Activated naive CD8-positive, alpha-beta T cell treated with anti-CD3 and anti-CD28 coated beads for 36 hours (primary cell): ENCODE measurements around the gene ARL15. TPM values are rescaled to one million over a fixed set of nuclear protein-coding genes. Genes with fewer than 3 reads are reported as not detected.

Experiments
- DNase-seq: peaks from one replicate; pipeline ENCODE4 v3.0.0; 2021
- H3K27ac Mint-ChIP-seq: one replicate; pipeline ENCODE4 v1.8.0; 2022; ENCODE audit warnings: mild to moderate bottlenecking, moderate library complexity, mixed read lengths
- H3K27me3 Mint-ChIP-seq: one replicate; pipeline ENCODE4 v1.8.0; 2022; ENCODE audit warnings: mild to moderate bottlenecking, mixed read lengths
- H3K36me3 Mint-ChIP-seq: one replicate; pipeline ENCODE4 v1.8.0; 2021; ENCODE audit warnings: mild to moderate bottlenecking, mixed read lengths
- H3K4me1 Mint-ChIP-seq: one replicate; pipeline ENCODE4 v1.8.0; 2021; ENCODE audit warnings: mixed read lengths
- H3K4me3 Mint-ChIP-seq: one replicate; pipeline ENCODE4 v1.8.0; 2022; ENCODE audit warnings: mild to moderate bottlenecking, moderate library complexity, mixed read lengths
- H3K9me3 Mint-ChIP-seq: one replicate; pipeline ENCODE4 v1.8.0; 2022; ENCODE audit warnings: mixed read lengths
- total RNA-seq, 2 experiments: library from RNA; stranded (reverse); gene quantifications; one replicate each; pipeline ENCODE4 v1.2.3, GENCODE V29; 2021

The ARL15 gene
- total RNA-seq, 2 experiments from 2014 or later: 4.1 to 5.5 TPM

DNA sequence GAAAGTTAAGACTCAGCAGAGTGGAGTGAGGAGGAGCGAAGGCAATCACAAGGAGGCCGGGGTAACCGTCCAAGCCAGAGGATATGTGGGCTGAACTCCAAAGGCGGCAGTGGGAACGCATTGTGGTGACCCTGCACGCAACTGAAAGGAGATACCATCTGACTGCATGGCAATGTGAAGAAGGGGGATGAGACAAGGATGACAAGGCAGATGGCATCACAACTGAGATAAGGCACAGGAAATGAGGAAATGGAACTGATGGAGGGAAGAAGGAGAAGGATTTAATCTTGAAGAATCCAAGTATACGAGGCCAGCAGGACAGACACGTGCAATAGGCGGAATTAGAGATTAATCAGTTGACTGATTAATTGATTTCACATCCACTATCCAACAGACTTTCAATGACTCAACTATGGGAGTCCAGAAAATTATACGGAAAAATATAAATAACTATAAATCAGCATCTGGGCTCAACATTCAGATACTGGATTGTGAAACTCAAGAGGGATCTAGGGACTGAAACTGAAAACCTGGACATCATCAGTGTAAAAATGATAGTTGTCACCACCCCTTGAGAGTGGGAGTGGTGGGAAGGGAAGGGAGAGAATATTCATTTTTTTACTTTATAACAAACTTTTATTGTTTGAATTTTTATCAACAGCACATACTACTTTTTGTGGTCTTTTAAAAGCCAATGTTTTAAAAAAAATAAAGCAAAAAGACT, 86.1 kb downstream of the ARL15 start:
- H3K27ac Mint-ChIP-seq: no peak overlapping the region
- peaks cover 7% of the 10 kb centered on the region for H3K4me1 Mint-ChIP-seq
- DNase-seq: no peak
- H3K27me3 Mint-ChIP-seq: no peaks in the 10 kb centered on the region
- no peaks in the 10 kb centered on the region for H3K9me3 Mint-ChIP-seq
- H3K36me3 Mint-ChIP-seq: peaks cover 1% of the 10 kb centered on the region
- H3K4me3 Mint-ChIP-seq: no peak overlapping the region

- H3K27ac Mint-ChIP-seq: no peak overlapping the region
- H3K4me1 Mint-ChIP-seq: peaks cover 4% of the 10 kb centered on the region
- DNase-seq: no peak
- no peaks in the 10 kb centered on the region for H3K27me3 Mint-ChIP-seq
- H3K36me3 Mint-ChIP-seq: peaks cover 1% of the 10 kb centered on the region
- no peaks in the 10 kb centered on the region for H3K9me3 Mint-ChIP-seq
- no peak overlapping the region for H3K4me3 Mint-ChIP-seq
Observed at GRCh38 chr5:54222336-54222735, 88.0 kb downstream of the ARL15 start.

DNA sequence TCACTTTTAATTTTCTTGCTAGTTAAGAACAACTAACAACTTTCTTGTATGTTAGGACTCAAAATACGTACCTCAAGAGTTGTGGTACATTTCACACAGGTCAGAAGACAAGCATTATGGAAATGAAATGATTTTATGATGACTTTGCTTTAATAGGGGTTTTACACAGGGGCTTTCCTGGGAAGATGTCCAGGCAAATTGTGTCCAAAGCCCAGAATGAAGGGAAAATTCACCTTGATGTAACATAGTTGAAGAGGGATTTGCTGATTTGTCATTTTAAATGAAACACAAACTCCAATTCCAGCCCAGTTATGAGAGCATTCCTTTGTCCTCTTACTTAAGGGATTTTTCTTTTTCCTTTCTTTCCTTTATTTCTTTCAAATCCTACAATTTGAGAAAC, 89.2 kb downstream of the ARL15 start:
- Mint-ChIP-seq H3K36me3 (peaks cover 1% of the 10 kb centered on the region), H3K27ac (no peak overlapping the region), H3K9me3 (no peaks in the 10 kb centered on the region), H3K4me1 (peaks cover under 1% of the 10 kb centered on the region), H3K4me3 (no peak overlapping the region), H3K27me3 (no peaks in the 10 kb centered on the region)
- no peak for DNase-seq

DNA sequence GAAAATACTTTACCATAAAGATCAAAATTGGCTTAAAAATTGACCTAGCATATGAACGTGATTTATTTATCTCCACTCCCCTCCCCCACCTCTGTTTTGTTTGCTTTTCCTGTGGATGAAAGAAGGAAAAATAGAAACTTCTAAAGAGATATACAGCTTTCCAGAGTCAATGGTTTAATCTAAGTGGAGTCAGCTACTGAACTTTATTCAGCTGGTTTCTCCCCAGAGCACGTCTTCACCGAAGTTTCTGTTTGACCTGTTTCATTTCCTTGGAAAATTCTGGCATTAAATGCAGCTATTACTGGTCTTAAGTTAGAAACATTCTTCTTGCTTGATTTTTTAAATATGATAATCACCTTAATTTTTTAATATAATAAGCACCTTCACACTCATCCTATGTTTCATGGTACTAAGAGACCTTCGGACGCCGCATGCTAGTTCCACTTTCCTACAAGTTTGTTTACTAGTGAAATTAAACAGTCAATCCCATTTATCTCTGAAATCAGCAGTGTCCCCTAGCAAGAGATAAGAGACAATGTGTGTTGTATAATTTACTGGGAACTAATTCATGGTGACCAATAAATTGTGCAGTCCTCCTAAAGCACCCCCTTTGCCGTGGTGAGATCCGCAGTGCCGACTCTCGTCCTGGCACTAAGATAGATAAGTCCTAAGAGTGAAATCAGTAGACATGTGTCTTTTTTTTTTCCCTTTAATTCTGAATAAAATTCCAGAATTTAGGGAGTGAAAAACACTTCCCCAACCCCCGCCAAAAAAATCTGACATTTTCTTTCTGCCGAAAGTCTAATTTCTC, 89.9 kb downstream of the ARL15 start:
- H3K9me3 Mint-ChIP-seq: no peaks in the 10 kb centered on the region
- H3K36me3 Mint-ChIP-seq: peaks cover 1% of the 10 kb centered on the region
- H3K4me1 Mint-ChIP-seq: peaks cover 5% of the 10 kb centered on the region
- DNase-seq: no peak
- H3K27ac Mint-ChIP-seq: no peak overlapping the region
- H3K4me3 Mint-ChIP-seq: no peak overlapping the region
- H3K27me3 Mint-ChIP-seq: no peaks in the 10 kb centered on the region

DNA sequence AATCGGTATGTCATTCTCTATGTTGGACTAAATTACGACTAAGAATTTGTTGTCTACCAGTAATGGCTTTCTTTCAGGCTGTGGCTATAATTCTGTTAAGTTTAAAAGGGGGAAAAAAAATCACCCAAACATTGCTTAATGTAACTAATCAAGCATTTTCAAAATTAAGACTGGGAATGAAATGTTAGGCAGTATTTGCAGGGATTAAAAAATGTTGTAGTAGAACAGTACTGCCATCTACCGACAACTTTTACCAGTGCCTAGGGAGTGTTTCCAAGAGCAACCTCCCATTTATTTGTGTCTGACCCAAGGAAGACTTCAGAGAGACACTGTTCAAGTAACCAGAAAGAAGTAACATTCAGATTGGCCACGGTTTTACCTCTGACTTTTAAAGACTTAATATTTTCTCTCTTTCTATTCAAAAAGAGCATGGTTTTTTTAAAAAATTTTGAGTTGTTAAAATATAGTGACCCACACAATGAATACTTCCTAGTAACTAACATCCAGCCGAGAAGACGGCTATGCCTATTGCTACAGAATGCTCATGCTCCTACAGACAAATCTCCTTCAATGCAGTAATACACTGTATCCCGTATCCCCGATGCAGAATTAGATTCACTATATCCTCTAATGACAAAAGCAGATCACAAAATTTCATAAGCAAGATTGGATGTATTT, 92.4 kb downstream of the ARL15 start:
- Mint-ChIP-seq H3K9me3 (no peaks in the 10 kb centered on the region), H3K4me3 (no peak overlapping the region), H3K27ac (no peak overlapping the region), H3K27me3 (no peaks in the 10 kb centered on the region), H3K36me3 (peaks cover 3% of the 10 kb centered on the region), H3K4me1 (peaks cover 9% of the 10 kb centered on the region)
- no peak for DNase-seq

DNA sequence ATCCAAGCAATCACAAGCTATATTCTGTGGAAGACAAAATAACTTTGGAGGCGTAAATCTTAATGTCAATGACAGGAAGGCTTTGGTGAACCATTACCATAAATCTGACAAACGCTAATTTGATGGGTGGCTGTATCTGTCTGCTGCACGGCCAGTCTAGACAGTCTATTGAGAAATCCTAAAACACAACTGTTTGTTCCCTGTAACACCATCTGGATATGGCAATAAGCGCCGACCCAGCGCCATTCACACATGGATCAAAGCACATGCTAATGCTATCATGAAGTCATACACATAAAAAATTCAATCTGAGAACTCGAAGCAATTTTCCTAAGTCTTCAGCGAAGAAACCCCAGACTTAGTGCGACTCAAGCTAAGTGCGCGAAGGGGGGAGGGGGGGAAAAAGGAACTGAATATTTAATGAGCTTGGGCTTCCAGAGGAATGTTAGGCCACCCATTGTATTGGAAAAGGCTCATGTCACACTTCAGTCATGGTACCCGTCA, 95.1 kb downstream of the ARL15 start:
- no peak overlapping the region for H3K27ac Mint-ChIP-seq
- peaks cover 3% of the 10 kb centered on the region for H3K36me3 Mint-ChIP-seq
- H3K27me3 Mint-ChIP-seq: no peaks in the 10 kb centered on the region
- DNase-seq: no peak
- no peaks in the 10 kb centered on the region for H3K9me3 Mint-ChIP-seq
- peaks cover 15% of the 10 kb centered on the region for H3K4me1 Mint-ChIP-seq
- H3K4me3 Mint-ChIP-seq: no peak overlapping the region

DNA sequence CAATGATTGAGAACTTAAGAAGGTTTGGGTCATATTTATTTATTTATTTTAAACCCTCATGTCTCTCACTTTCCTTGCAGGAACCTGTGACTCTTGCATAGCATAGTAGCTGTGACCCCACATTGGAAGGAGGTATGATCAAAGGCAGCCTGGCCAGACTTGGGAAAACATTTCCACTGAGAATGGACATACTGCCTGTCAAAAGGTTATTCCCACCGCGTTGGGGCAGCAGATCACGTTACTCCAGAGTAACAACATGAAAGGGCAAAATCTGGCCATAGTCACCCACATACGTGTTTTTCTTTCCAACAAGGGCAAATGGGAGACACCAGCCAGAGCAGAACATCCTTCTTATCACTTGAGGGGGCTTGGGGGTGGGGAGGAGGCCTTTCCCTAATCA, 95.7 kb downstream of the ARL15 start:
- DNase-seq: no peak
- Mint-ChIP-seq H3K4me3 (no peak overlapping the region), H3K9me3 (no peaks in the 10 kb centered on the region), H3K36me3 (peaks cover 3% of the 10 kb centered on the region), H3K27ac (no peak overlapping the region), H3K4me1 (peaks cover 15% of the 10 kb centered on the region), H3K27me3 (no peaks in the 10 kb centered on the region)

- peaks cover 15% of the 10 kb centered on the region for H3K4me1 Mint-ChIP-seq
- no peak for DNase-seq
Observed at GRCh38 chr5:54212331-54212730, 98.0 kb downstream of the ARL15 start.

GRCh38 chr5:54211912-54212311, 98.5 kb downstream of the ARL15 start:
- no peaks in the 10 kb centered on the region for H3K9me3 Mint-ChIP-seq
- no peak overlapping the region for H3K27ac Mint-ChIP-seq
- H3K36me3 Mint-ChIP-seq: peaks cover 5% of the 10 kb centered on the region
- no peaks in the 10 kb centered on the region for H3K27me3 Mint-ChIP-seq
- H3K4me3 Mint-ChIP-seq: no peak overlapping the region
- peaks cover 15% of the 10 kb centered on the region for H3K4me1 Mint-ChIP-seq
- no peak for DNase-seq

More at GRCh38 chr5:54212331-54212730, 98.0 kb downstream of the ARL15 start:
- H3K27ac Mint-ChIP-seq: no peak overlapping the region
- no peak overlapping the region for H3K4me3 Mint-ChIP-seq
- H3K36me3 Mint-ChIP-seq: peaks cover 5% of the 10 kb centered on the region
- no peaks in the 10 kb centered on the region for H3K9me3 Mint-ChIP-seq
- H3K27me3 Mint-ChIP-seq: no peaks in the 10 kb centered on the region

DNA sequence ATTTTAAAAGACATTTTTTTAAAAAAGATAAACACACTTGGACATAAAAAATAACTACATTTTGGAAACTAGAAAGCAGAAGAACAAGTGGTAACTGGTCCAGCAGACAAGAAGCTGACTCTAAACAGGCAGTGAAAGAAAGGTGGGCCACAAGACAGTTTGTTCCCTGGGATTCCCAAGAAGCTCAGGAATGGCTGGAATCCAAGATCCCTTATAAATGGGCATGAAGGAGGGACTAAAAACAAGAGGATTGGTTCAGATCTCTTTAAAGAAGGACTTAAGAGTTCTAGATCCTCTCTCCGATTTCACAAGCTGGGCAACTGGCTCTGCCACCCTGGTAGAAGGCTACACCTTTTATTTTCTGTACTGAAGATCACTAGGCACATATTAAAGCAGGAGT, 102.8 kb downstream of the ARL15 start:
- Mint-ChIP-seq H3K4me1 (peaks cover 4% of the 10 kb centered on the region), H3K4me3 (no peak overlapping the region), H3K27me3 (no peaks in the 10 kb centered on the region), H3K36me3 (peaks cover 16% of the 10 kb centered on the region), H3K27ac (no peak overlapping the region), H3K9me3 (peaks cover 4% of the 10 kb centered on the region)
- DNase-seq: no peak

DNA sequence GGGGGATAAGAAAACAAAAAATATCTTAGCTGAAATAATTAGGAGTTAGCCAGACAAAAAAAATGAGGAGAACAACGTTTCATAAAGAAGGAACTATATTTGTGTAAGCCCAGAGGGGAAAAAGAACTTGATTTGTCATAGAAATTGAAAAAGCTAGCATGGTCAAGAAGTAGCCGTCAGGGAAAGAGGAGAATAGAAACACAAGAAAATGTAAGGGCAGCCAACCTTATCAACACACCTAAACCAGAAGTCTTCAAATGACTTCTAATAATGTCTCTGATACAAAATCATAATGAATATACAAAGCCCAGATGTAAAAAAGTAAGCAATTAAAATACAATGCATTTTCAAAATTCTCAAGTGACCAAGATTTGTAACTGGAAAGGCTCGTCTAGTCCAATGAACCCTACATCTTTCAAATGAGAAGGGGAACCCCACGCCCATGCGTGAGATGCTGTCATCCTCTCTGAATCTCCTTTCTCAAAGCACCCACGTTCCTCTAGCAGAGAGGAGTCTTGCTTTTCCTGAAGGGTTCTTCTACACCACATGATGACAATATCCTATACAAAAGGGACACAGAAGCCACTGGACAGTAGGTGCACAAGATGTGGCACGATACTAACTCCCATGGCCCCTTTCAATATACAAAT, 103.7 kb downstream of the ARL15 start:
- Mint-ChIP-seq H3K36me3 (peaks cover 16% of the 10 kb centered on the region), H3K4me1 (peaks cover 1% of the 10 kb centered on the region), H3K9me3 (peaks cover 6% of the 10 kb centered on the region), H3K27ac (no peak overlapping the region), H3K27me3 (no peaks in the 10 kb centered on the region), H3K4me3 (no peak overlapping the region)
- no peak for DNase-seq

DNA sequence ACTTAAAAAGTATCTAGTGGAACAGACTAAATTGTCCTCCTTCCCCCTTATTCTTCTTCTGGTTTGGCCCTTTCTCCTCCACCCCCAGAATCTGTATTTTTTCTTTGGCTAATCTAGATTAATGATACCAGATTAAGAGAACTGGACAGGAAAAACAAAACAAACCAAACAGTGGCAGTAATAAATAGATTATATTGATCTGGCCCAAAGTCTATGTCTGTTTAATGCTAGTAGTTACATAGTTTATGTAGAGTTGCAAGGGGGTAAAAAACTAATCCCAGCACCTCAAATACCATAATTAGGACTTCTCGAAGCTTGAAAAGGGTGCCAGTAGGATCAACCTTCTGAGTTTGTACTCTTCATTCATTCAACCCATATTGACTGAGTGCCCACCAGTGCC, 104.5 kb downstream of the ARL15 start:
- DNase-seq: no peak
- Mint-ChIP-seq H3K9me3 (peaks cover 14% of the 10 kb centered on the region), H3K4me1 (no peaks in the 10 kb centered on the region), H3K27ac (no peak overlapping the region), H3K27me3 (no peaks in the 10 kb centered on the region), H3K4me3 (no peak overlapping the region), H3K36me3 (peaks cover 23% of the 10 kb centered on the region)

DNA sequence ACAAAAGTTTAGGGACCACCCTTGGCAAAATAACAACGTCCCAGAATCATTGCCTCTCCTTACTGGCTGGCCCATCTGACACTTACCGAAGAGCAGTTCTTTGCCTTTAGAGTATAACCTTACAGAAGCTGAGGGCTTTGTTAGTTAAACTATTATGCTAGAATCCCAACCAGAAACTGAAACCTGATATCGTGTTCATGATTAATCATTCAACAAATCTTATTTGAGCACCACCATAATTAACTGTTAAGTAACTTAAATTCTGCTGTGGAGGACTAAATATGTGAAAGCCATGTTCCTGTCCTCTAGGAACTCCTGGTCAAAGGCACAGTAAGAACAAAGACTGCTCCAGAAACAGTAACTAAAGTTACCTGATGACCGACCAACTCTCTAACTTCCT, 104.9 kb downstream of the ARL15 start:
- DNase-seq: no peak
- Mint-ChIP-seq H3K9me3 (peaks cover 19% of the 10 kb centered on the region), H3K4me3 (no peak overlapping the region), H3K27me3 (no peaks in the 10 kb centered on the region), H3K27ac (no peak overlapping the region), H3K4me1 (no peaks in the 10 kb centered on the region), H3K36me3 (peaks cover 28% of the 10 kb centered on the region)

DNA sequence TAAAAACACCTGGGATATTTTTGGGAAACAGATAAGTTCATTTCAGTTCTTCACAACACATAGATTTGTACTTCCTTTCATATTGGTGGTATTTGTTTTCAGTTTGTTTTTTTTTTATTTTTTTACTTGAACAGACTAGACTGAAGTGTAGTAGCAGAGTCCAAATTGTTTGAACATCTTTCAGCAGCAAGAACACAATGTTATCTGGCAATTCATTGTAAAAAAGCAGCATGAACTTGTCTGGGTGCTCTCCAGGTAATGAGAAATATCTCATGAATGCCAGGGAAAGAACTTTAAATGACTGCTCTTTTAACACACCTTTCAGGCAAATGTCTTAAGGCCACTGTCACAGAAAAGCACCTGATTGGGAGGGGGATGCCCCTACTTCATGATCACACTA, 113.4 kb downstream of the ARL15 start:
- H3K27me3 Mint-ChIP-seq: no peaks in the 10 kb centered on the region
- no peak overlapping the region for H3K27ac Mint-ChIP-seq
- peaks cover 12% of the 10 kb centered on the region for H3K9me3 Mint-ChIP-seq
- DNase-seq: no peak
- peaks cover 17% of the 10 kb centered on the region for H3K36me3 Mint-ChIP-seq
- peaks cover 6% of the 10 kb centered on the region for H3K4me1 Mint-ChIP-seq
- H3K4me3 Mint-ChIP-seq: no peak overlapping the region

- peaks cover 11% of the 10 kb centered on the region for H3K36me3 Mint-ChIP-seq
- no peak overlapping the region for H3K4me3 Mint-ChIP-seq
- H3K4me1 Mint-ChIP-seq: peaks cover 6% of the 10 kb centered on the region
- no peak for DNase-seq
- H3K27ac Mint-ChIP-seq: no peak overlapping the region
- H3K27me3 Mint-ChIP-seq: no peaks in the 10 kb centered on the region
- H3K9me3 Mint-ChIP-seq: peaks cover 3% of the 10 kb centered on the region
Observed at GRCh38 chr5:54195701-54196100, 114.7 kb downstream of the ARL15 start.
